ENCODE results near the gene CYP3A7. TPM values are rescaled to one million over a fixed set of nuclear protein-coding genes. Genes with fewer than 3 reads are reported as not detected.
A peak's percentile ranks its signal among the peaks of the same experiment; 100 is the strongest.

CYP3A7 gene
- total and polyA plus RNA-seq, 9 of the 15 experiments (the other 6 are each of a cell fraction or from before 2014, with no cell fraction given), result 0.20 TPM; not detected in 8

- peak; percentile 89 for TF ChIP-seq ZNF592 (IDR thresholded peaks at IDR 0.05)
- no peak for TF ChIP-seq SMARCC2 (IDR thresholded peaks at IDR 0.05; ENCODE audit: low read depth)
- peak; percentile 97 for TF ChIP-seq GATAD2A (IDR thresholded peaks at IDR 0.05)
- TF ChIP-seq MLLT1 (IDR thresholded peaks at IDR 0.05), result peak; percentile 51 to 55; a peak in 1 of 4 replicates
- TF ChIP-seq ZBTB1 (CRISPR knock-in tag; IDR thresholded peaks at IDR 0.05; ENCODE audit: borderline replicate concordance, low read depth), result no peak
- TF ChIP-seq ADNP (tag; IDR thresholded peaks at IDR 0.05), result peak; percentile 65; the same call in 1 of the 2 replicates
- TF ChIP-seq ZNF764 (CRISPR knock-in tag; IDR thresholded peaks at IDR 0.05; ENCODE audit: low read depth), result no peak
- peak in 1 of 2 experiments; percentile 61; a peak in 1 of 4 replicates for TF ChIP-seq TEAD1 (CRISPR knock-in tag; IDR thresholded peaks at IDR 0.05)
- TF ChIP-seq ZNF124 (CRISPR knock-in tag; IDR thresholded peaks at IDR 0.05), result no peak
- TF ChIP-seq FOXK2 (conservative IDR thresholded peaks at IDR 0.05 in 1 of 2, IDR thresholded peaks at IDR 0.05 in 1 of 2; ENCODE audit: low read depth in 2 of 2), result peak; percentile 98 to 99
- 0 out of 2 replicates have a peak, but pooled peaks have one; percentile 37 for TF ChIP-seq MAFK (IDR thresholded peaks at IDR 0.05; ENCODE audit: low read length)
- peak; percentile 85 for TF ChIP-seq SMARCE1 (IDR thresholded peaks at IDR 0.05)
- TF ChIP-seq COPS2 (conservative IDR thresholded peaks at IDR 0.05), result no peak
- TF ChIP-seq BCLAF1 (IDR thresholded peaks at IDR 0.05; ENCODE audit: borderline replicate concordance in 1 of 2, control insufficient read depth in 1 of 2, low read depth in 2 of 2, low read length in 1 of 2), result no peak
- TF ChIP-seq NFRKB (IDR thresholded peaks at IDR 0.05; ENCODE audit: low read depth), result peak; percentile 95
- no peak for TF ChIP-seq ZBTB33 (CRISPR knock-in tag; IDR thresholded peaks at IDR 0.05)
Observed at GRCh38 chr7:99693427-99694200, 41.4 kb downstream of the CYP3A7 start (continued).
